Breast epithelium (tissue), 4 donors: ENCODE data around the gene C16orf74. TPM values are rescaled to one million over a fixed set of nuclear protein-coding genes. Genes with fewer than 3 reads are reported as not detected.

Source experiments
- DNase-seq, 2 donors: peaks; one replicate each; pipeline ENCODE4 v3.0.0-alpha.2; 2019; ENCODE audit warnings: low spot score in 2 of 2
- H3K27ac ChIP-seq, 2 donors: fragments of 200-600 bp; sonication (generic) in 1 of 2; one replicate each; pipeline ENCODE4 v1.5.1; 2016 to 2019; ENCODE audit warnings: mild to moderate bottlenecking in 1 of 2
- H3K27me3 ChIP-seq, 2 donors: fragments of 200-600 bp; sonication (generic) in 1 of 2; one replicate each; pipeline versions ENCODE4 v1.5.1 to v1.6.0; 2017 to 2019; ENCODE audit warnings: control low read depth in 1 of 2, mild to moderate bottlenecking in 1 of 2
- H3K36me3 ChIP-seq: fragments of 200-600 bp; one replicate; pipeline ENCODE4 v1.5.1; 2019
- H3K4me1 ChIP-seq, 2 donors: fragments of 200-600 bp; sonication (generic); one replicate each; pipeline ENCODE4 v1.5.1; 2016 to 2019; ENCODE audit warnings: control low read depth in 1 of 2
- H3K4me3 ChIP-seq, 3 donors: fragments of 200-600 bp; sonication (generic); 1 replicate in 2 of 3; 2 replicates in 1 of 3; pipeline ENCODE4 v1.5.1; 2016 to 2019; ENCODE audit warnings: mild to moderate bottlenecking in 3 of 3, moderate library complexity in 2 of 3
- H3K9me3 ChIP-seq, 2 donors: fragments of 200-600 bp; sonication (generic) in 1 of 2; one replicate each; pipeline ENCODE4 v1.5.1; 2016 to 2019; ENCODE audit warnings: control low read depth in 1 of 2
- POLR2A ChIP-seq: fragments of 450-650 bp; IDR thresholded peaks from one replicate; pipeline ENCODE4 v1.6.1; 2016; ENCODE audit warnings: antibody characterized with exemption, mild to moderate bottlenecking, moderate library complexity
- POLR2AphosphoS5 ChIP-seq, 3 donors: sonication (generic); formaldehyde crosslinking; IDR thresholded peaks; one replicate each; pipeline ENCODE4 v1.6.1; 2017; ENCODE audit warnings: antibody characterized with exemption in 3 of 3
- intact Hi-C: fragments of 100-400 bp; cut with DNase I; formaldehyde crosslinking; loops from one replicate; pipeline ENCODE4 v1.15.1; 2023; ENCODE audit warnings: low total_unique reads
- total RNA-seq, 3 donors: library from RNA; depleted of rRNA; stranded (reverse); fragments of >200 nt; gene quantifications; one replicate each; pipeline ENCODE4 v1.1.0, GENCODE V29; 2016
- TF ChIP-seq, protein P1 (sequence below), 3 donors: fragments of 450-650 bp; IDR thresholded peaks; one replicate each; pipeline ENCODE4 v1.5.1; 2016 to 2017; ENCODE audit warnings: antibody characterized with exemption in 3 of 3, mild to moderate bottlenecking in 3 of 3, moderate library complexity in 3 of 3

Gene C16orf74
- total RNA-seq, 3 donors from 2014 or later: 0.80 to 7.2 (median 6.7) TPM

DNA sequence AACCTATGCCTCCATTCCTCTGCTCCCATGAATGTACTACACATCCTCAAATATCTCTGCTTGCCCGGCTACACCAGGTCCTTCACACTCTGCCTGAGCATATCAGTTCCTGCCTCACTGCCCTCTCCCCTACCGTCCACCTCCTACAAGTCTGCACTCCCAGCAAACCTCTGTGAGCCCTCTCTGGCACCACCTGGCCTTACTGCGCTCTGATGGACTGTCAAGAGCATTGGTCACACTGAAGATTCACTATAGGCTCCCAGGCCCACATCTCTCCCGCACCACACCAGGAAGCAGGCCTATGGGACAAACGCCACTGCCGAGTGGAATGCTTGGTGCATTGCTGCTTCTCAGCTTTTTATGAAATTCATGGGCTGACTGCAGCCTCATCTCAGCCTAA lies 71.0 kb downstream of the C16orf74 start:
- no peaks in the 10 kb centered on the region for H3K9me3 ChIP-seq
- TF ChIP-seq POLR2AphosphoS5 (IDR thresholded peaks at IDR 0.05) (no peak), POLR2A (no peak)
- TF ChIP-seq, protein P1, sequence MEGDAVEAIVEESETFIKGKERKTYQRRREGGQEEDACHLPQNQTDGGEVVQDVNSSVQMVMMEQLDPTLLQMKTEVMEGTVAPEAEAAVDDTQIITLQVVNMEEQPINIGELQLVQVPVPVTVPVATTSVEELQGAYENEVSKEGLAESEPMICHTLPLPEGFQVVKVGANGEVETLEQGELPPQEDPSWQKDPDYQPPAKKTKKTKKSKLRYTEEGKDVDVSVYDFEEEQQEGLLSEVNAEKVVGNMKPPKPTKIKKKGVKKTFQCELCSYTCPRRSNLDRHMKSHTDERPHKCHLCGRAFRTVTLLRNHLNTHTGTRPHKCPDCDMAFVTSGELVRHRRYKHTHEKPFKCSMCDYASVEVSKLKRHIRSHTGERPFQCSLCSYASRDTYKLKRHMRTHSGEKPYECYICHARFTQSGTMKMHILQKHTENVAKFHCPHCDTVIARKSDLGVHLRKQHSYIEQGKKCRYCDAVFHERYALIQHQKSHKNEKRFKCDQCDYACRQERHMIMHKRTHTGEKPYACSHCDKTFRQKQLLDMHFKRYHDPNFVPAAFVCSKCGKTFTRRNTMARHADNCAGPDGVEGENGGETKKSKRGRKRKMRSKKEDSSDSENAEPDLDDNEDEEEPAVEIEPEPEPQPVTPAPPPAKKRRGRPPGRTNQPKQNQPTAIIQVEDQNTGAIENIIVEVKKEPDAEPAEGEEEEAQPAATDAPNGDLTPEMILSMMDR (IDR thresholded peaks at IDR 0.05): no peak
- DNase-seq: no peak
- H3K4me1 ChIP-seq: no peaks in the 10 kb centered on the region
- no peaks in the 10 kb centered on the region for H3K27me3 ChIP-seq
- H3K4me3 ChIP-seq: no peak overlapping the region
- no peaks in the 10 kb centered on the region for H3K36me3 ChIP-seq
- intact Hi-C loops: no loop called here
- H3K27ac ChIP-seq: no peak overlapping the region

DNA sequence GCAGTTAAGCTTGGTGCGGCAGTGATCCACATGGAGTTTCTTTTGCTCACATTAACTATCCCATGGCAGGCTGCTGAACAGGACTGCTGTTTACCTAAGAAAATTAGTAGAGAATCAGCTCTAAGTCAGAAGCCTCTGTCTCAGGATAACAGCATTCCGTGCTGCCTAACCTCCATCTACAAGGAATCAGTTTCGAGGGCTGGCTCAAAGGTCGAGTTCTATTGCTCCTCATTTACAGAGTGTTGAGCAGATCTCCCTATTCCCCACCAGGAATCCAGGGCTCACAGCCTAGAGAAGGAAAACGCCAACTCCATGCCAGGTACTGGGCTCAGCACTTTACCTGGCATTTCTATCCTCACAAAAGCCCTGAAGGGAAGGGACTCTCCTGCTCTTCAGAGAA lies 72.1 kb downstream of the C16orf74 start:
- Histone ChIP-seq H3K36me3 (no peaks in the 10 kb centered on the region), H3K27ac (no peak overlapping the region), H3K27me3 (no peaks in the 10 kb centered on the region), H3K4me3 (no peak overlapping the region), H3K9me3 (no peaks in the 10 kb centered on the region), H3K4me1 (no peaks in the 10 kb centered on the region)
- TF ChIP-seq POLR2AphosphoS5 (IDR thresholded peaks at IDR 0.05): no peak
- TF ChIP-seq, protein P1 (IDR thresholded peaks at IDR 0.05): no peak
- no peak for TF ChIP-seq POLR2A
- intact Hi-C loops: no loop called here
- no peak for DNase-seq

DNA sequence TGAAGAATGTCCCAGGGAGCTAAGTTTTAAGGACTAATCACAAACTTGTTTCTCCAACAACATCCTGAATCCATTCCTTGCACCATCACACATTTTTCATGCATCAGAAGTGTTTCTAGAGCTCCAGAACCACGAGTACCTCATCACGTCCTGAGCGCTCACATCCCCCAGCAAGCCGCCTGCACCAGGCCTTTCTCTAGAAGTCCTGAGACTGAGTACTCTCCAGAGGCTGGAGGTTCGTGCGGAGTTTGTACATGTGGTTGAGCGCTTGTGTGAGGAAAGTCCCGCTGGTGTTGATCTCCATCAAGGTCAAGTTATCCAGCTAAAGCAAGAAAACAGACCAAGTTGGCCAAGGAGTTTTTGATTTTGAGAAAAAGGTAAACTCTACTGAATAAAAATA lies 72.9 kb downstream of the C16orf74 start:
- Histone ChIP-seq H3K9me3 (no peaks in the 10 kb centered on the region), H3K36me3 (no peaks in the 10 kb centered on the region), H3K4me3 (no peak overlapping the region), H3K4me1 (no peaks in the 10 kb centered on the region), H3K27ac (no peak overlapping the region), H3K27me3 (no peaks in the 10 kb centered on the region)
- intact Hi-C loops: no loop called here
- TF ChIP-seq POLR2A (no peak), POLR2AphosphoS5 (IDR thresholded peaks at IDR 0.05) (no peak)
- TF ChIP-seq, protein P1 (IDR thresholded peaks at IDR 0.05): no peak
- no peak for DNase-seq

DNA sequence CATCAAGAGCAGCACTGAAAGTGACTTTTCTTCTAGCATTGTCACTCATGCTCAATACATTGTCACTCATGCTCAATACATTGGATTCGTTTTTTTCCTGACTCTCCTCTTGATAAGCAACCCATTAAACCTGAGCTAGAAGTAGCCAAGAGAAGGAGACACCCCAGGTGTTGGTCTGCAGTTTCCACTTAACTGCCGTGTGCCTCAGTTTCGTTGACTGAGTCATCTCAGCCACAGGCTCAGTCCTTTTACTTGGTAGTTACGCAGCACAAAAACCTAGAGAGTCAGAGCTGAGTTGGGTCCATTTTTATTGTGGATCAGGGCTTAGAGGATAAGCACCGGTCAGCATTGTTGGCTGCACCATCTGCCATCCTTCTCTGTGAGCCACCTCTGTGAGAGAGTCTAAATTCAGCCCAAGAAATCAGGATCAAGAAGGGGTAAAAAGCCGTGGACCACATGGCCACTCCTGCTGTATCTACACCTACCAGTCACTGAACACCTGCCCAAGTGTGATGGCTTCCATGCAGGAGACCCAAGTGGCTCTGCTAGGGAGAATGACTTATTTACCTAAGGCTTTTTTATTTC lies 73.4 kb downstream of the C16orf74 start:
- Histone ChIP-seq H3K27ac (no peak overlapping the region), H3K36me3 (no peaks in the 10 kb centered on the region), H3K4me3 (no peak overlapping the region), H3K27me3 (no peaks in the 10 kb centered on the region), H3K9me3 (no peaks in the 10 kb centered on the region), H3K4me1 (no peaks in the 10 kb centered on the region)
- intact Hi-C loops: no loop called here
- no peak for DNase-seq
- TF ChIP-seq, protein P1 (IDR thresholded peaks at IDR 0.05): no peak
- TF ChIP-seq POLR2A: no peak
- TF ChIP-seq POLR2AphosphoS5 (IDR thresholded peaks at IDR 0.05): no peak

DNA sequence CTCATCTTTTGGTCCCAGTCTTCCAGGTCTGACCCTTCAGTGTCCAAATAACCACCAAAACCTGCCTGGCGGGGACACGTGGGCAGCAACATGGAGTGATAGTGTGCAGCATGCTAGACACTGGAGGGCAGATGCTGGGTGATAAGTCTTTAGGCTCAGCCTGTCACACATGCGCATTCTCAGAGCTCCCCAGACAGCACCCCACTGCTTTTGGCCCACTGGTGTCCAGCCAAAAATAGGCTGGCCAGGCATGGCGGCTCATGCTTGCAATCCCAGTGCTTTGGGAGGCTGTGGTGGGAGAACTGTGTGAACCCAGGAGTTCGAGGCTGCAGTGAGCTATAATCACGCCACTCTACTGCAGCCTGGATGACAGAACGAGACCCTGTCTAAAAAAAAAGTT lies 74.4 kb downstream of the C16orf74 start:
- Histone ChIP-seq H3K27me3 (no peaks in the 10 kb centered on the region), H3K27ac (no peak overlapping the region), H3K4me1 (no peaks in the 10 kb centered on the region), H3K9me3 (no peaks in the 10 kb centered on the region), H3K4me3 (no peak overlapping the region), H3K36me3 (no peaks in the 10 kb centered on the region)
- TF ChIP-seq POLR2AphosphoS5 (IDR thresholded peaks at IDR 0.05) (no peak), POLR2A (no peak)
- TF ChIP-seq, protein P1 (IDR thresholded peaks at IDR 0.05): no peak
- intact Hi-C loops: no loop called here
- DNase-seq: no peak
